GM23248 (cell line): ENCODE data around the gene DET1. TPM values are rescaled to one million over a fixed set of nuclear protein-coding genes. Genes with fewer than 3 reads are reported as not detected.

ENCODE experiments used
- DNase-seq: peaks from one replicate; pipeline ENCODE4 v3.0.0-alpha.2; 2015
- H2AFZ ChIP-seq: fragments of 200-600 bp; sonication (generic); 2 replicates; pipeline ENCODE4 v1.6.1; 2016; ENCODE audit warnings: antibody characterized with exemption
- H3F3A ChIP-seq: fragments of 200-600 bp; sonication (generic); 2 replicates; pipeline ENCODE4 v1.6.1; 2016; ENCODE audit warnings: mild to moderate bottlenecking, antibody characterized with exemption, mixed run types; ENCODE audit not compliant: insufficient read depth
- H3K27ac ChIP-seq: fragments of 200-600 bp; sonication (generic); 2 replicates; pipeline ENCODE4 v1.5.1; 2016; ENCODE audit warnings: mild to moderate bottlenecking
- H3K27me3 ChIP-seq: fragments of 200-600 bp; sonication (generic); replicated peaks from 2 replicates; pipeline ENCODE4 v1.6.1; 2016; ENCODE audit warnings: mild to moderate bottlenecking; ENCODE audit not compliant: insufficient read depth
- H3K36me3 ChIP-seq: fragments of 200-600 bp; sonication (generic); 2 replicates; pipeline ENCODE4 v1.6.1; 2016; ENCODE audit warnings: low read depth, mild to moderate bottlenecking
- H3K4me1 ChIP-seq: fragments of 200-600 bp; sonication (generic); 2 replicates; pipeline ENCODE4 v1.6.1; 2016; ENCODE audit warnings: mild to moderate bottlenecking; ENCODE audit not compliant: insufficient read depth
- H3K4me2 ChIP-seq: fragments of 200-600 bp; sonication (generic); one replicate; pipeline ENCODE4 v1.6.1; 2016; ENCODE audit warnings: mild to moderate bottlenecking; ENCODE audit not compliant: unreplicated experiment
- H3K4me3 ChIP-seq: fragments of 200-600 bp; sonication (generic); 2 replicates; pipeline ENCODE4 v1.5.1; 2016; ENCODE audit warnings: mild to moderate bottlenecking
- H3K79me2 ChIP-seq: fragments of 200-600 bp; sonication (generic); 2 replicates; pipeline ENCODE4 v1.6.1; 2016; ENCODE audit warnings: mild to moderate bottlenecking; ENCODE audit not compliant: insufficient read depth
- H3K9ac ChIP-seq: fragments of 200-600 bp; sonication (generic); 2 replicates; pipeline ENCODE4 v1.6.1; 2016; ENCODE audit warnings: mild to moderate bottlenecking
- H3K9me2 ChIP-seq: fragments of 200-600 bp; sonication (generic); 2 replicates; pipeline ENCODE4 v1.6.1; 2016; ENCODE audit warnings: mixed run types, mild to moderate bottlenecking, moderate library complexity; ENCODE audit not compliant: insufficient read depth
- H3K9me3 ChIP-seq: fragments of 200-600 bp; sonication (generic); one replicate; pipeline ENCODE4 v1.6.1; 2017; ENCODE audit warnings: low read depth
- H4K20me1 ChIP-seq: fragments of 200-600 bp; sonication (generic); 2 replicates; pipeline ENCODE4 v1.6.0; 2016; ENCODE audit not compliant: insufficient read depth
- EZH2 ChIP-seq: fragments of 200-600 bp; sonication (generic); IDR thresholded peaks from 2 replicates; pipeline ENCODE4 v1.6.1; 2018; ENCODE audit warnings: antibody characterized with exemption, mild to moderate bottlenecking; ENCODE audit not compliant: insufficient read depth, poor library complexity, severe bottlenecking
- EZH2phosphoT487 ChIP-seq: fragments of 200-600 bp; sonication (generic); IDR thresholded peaks from 2 replicates; pipeline ENCODE4 v1.6.1; 2018; ENCODE audit warnings: antibody characterized with exemption, moderate library complexity, mild to moderate bottlenecking, low read depth; ENCODE audit not compliant: insufficient read depth
- WGBS, 2 experiments: methylation state at CpG; one replicate each; pipeline ENCODE4 v1.1.6; 2015 to 2017; ENCODE audit warnings: low lambda C conversion rate in 2 of 2, low coverage in 1 of 2; ENCODE audit errors: missing lambda C conversion rate in 2 of 2; 5-methylcytosine and 5-hydroxymethylcytosine counted together
- in situ Hi-C: fragments of 300-500 bp; cut with MboI; formaldehyde crosslinking; loops from 2 replicates; pipeline ENCODE4 v1.15.0; 2020
- polyA plus RNA-seq: library from polyadenylated mRNA; unstranded; fragments of >200 nt; fragmentation: Nextera tagmentation; extraction: Ambion mirVana; gene quantifications from 2 replicates; pipeline ENCODE4 v1.2.1, GENCODE V29; 2016
- small RNA-seq: library from RNA; depleted of rRNA; stranded (forward); fragments of <200 nt; gene quantifications from one replicate; pipeline ENCODE3, GENCODE V24; 2014; ENCODE audit warnings: low read depth, low replicate concordance
- total RNA-seq: library from RNA; depleted of rRNA; stranded (reverse); fragments of >200 nt; shearing (Covaris generic); gene quantifications from 2 replicates; pipeline ENCODE4 v1.2.3, GENCODE V29; 2014; rRNA removed

Gene DET1
- total and polyA plus RNA-seq, 2 experiments from 2014 or later: 5.5 to 10.2 TPM

GRCh38 chr15:88467935-88468528 lies 78.4 kb downstream of the DET1 start:
- Histone ChIP-seq H2AFZ (peak overlapping the region; percentile 98), H3K4me2 (peak overlapping the region; percentile 97), H3K4me1 (peaks cover 20% of the 10 kb centered on the region), H3K79me2 (peaks cover 72% of the 10 kb centered on the region), H3K9ac (peak overlapping the region; percentile 90), H3K4me3 (peak overlapping the region; percentile 99), H4K20me1 (no peaks in the 10 kb centered on the region), H3K27me3 (no peaks in the 10 kb centered on the region), H3K27ac (peak overlapping the region; percentile 71), H3F3A (peaks cover 13% of the 10 kb centered on the region), H3K9me3 (no peaks in the 10 kb centered on the region), H3K9me2 (no peaks in the 10 kb centered on the region), H3K36me3 (peaks cover 8% of the 10 kb centered on the region; the same call in 1 of the 2 replicates)
- TF ChIP-seq EZH2: no peak
- TF ChIP-seq EZH2phosphoT487: no peak
- 8 to 9% methylated on average over 17 of the region's 17 CpGs for WGBS, 2 experiments
- peak; percentile 52 for DNase-seq
- in situ Hi-C loops: no loop called here

GRCh38 chr15:88467073-88467934 lies 79.2 kb downstream of the DET1 start, which contains the start of the genes MRPL46 and MRPS11:
Gene MRPL46 (minus strand): TSS chr15:88467388. CDS start chr15:88467377, 11 bp downstream.
Gene MRPS11 (plus strand): TSS chr15:88467708. CDS start chr15:88467718, 10 bp downstream.
- H4K20me1 ChIP-seq: no peaks in the 10 kb centered on the region
- H3K79me2 ChIP-seq: peaks cover 72% of the 10 kb centered on the region
- H3F3A ChIP-seq: peaks cover 13% of the 10 kb centered on the region
- H3K4me2 ChIP-seq: peak within 1 kb of the TSS; percentile 97
- H2AFZ ChIP-seq: peak within 1 kb of the TSS; percentile 98
- DNase-seq: peak; percentile 94
- H3K9ac ChIP-seq: peak within 1 kb of the TSS; percentile 90
- TF ChIP-seq EZH2phosphoT487: no peak
- in situ Hi-C loops: no loop called here
- peak within 1 kb of the TSS; percentile 99 for H3K4me3 ChIP-seq
- peaks cover 13% of the 10 kb centered on the region; the same call in 1 of the 2 replicates for H3K36me3 ChIP-seq
- no peaks in the 10 kb centered on the region for H3K27me3 ChIP-seq
- WGBS, 2 experiments: 0 to 1% methylated on average over 52 to 55 of the region's 55 CpGs
- no peaks in the 10 kb centered on the region for H3K9me2 ChIP-seq
- H3K9me3 ChIP-seq: no peaks in the 10 kb centered on the region
- peak within 1 kb of the TSS; percentile 71 for H3K27ac ChIP-seq
- peaks cover 20% of the 10 kb centered on the region for H3K4me1 ChIP-seq

GRCh38 chr15:88465633-88466224 lies 80.8 kb downstream of the DET1 start:
- no peaks in the 10 kb centered on the region for H3K9me3 ChIP-seq
- H2AFZ ChIP-seq: no peak overlapping the region
- H3K4me1 ChIP-seq: peaks cover 20% of the 10 kb centered on the region
- H4K20me1 ChIP-seq: no peaks in the 10 kb centered on the region
- WGBS, 2 experiments: 92 to 95% methylated on average over 4 of the region's 4 CpGs
- 0 out of 2 replicates have a peak overlapping the region, but pooled peaks have one; percentile 90 for H3K9ac ChIP-seq
- H3F3A ChIP-seq: peaks cover 13% of the 10 kb centered on the region
- peak overlapping the region; percentile 27 for H3K27ac ChIP-seq
- in situ Hi-C loops: no loop called here
- peak overlapping the region; percentile 99 for H3K4me3 ChIP-seq
- H3K79me2 ChIP-seq: peaks cover 60% of the 10 kb centered on the region
- peaks cover 23% of the 10 kb centered on the region; the same call in 1 of the 2 replicates for H3K36me3 ChIP-seq
- no peaks in the 10 kb centered on the region for H3K27me3 ChIP-seq
- TF ChIP-seq EZH2phosphoT487: no peak
- TF ChIP-seq EZH2: no peak
- DNase-seq: peak; percentile 64
- peak overlapping the region; percentile 97 for H3K4me2 ChIP-seq
- H3K9me2 ChIP-seq: no peaks in the 10 kb centered on the region

- in situ Hi-C loops: no loop called here
- Histone ChIP-seq H2AFZ (no peak overlapping the region), H3K79me2 (peaks cover 42% of the 10 kb centered on the region), H3K4me2 (no peak overlapping the region), H3K9ac (no peak overlapping the region), H3K4me3 (no peak overlapping the region), H3K9me3 (no peaks in the 10 kb centered on the region), H3K4me1 (peaks cover 20% of the 10 kb centered on the region), H3K9me2 (no peaks in the 10 kb centered on the region), H3K36me3 (peaks cover 34% of the 10 kb centered on the region), H3K27ac (no peak overlapping the region), H3F3A (peaks cover 13% of the 10 kb centered on the region), H3K27me3 (no peaks in the 10 kb centered on the region), H4K20me1 (no peaks in the 10 kb centered on the region)
- no peak for DNase-seq
- TF ChIP-seq EZH2phosphoT487: no peak
- 80 to 92% methylated on average over 2 of the region's 2 CpGs for WGBS, 2 experiments
These were observed 82.5 kb downstream of the DET1 start for GRCh38 chr15:88463870-88464532.

Small RNA genes within 50 kb of the gene (small RNA-seq; reads per million reads assigned to genes)
- not detected for gene AC013489.2

Other genes with a start within 250 kb of the DET1 start
- 14.6 and 20.5 TPM in 2 replicates for gene MRPL46, start 79.3 kb downstream of the DET1 start, total RNA-seq
- gene MRPL46, start 79.3 kb downstream of the DET1 start, polyA plus RNA-seq: 38.4 and 45.3 TPM in 2 replicates
- gene MRPS11, start 79.0 kb downstream of the DET1 start, total RNA-seq: 24.9 and 36.4 TPM in 2 replicates
- gene MRPS11, start 79.0 kb downstream of the DET1 start, polyA plus RNA-seq: 75.9 and 76.6 TPM in 2 replicates
- gene AEN, start 74.7 kb upstream of the DET1 start, total RNA-seq: 35.9 and 49.1 TPM in 2 replicates
- gene AEN, start 74.7 kb upstream of the DET1 start, polyA plus RNA-seq: 22.3 and 23.9 TPM in 2 replicates
- not detected in 2 replicates for gene ISG20, start 92.3 kb upstream of the DET1 start, total RNA-seq
- 0.93 and 1.4 TPM in 2 replicates for gene ISG20, start 92.3 kb upstream of the DET1 start, polyA plus RNA-seq